EH (cell line): ENCODE data around the gene FOXL2NB.
"Not testable (repeated sequence)": the region's sequence is repeated elsewhere in the genome, so short reads cannot be mapped to it uniquely, and the experiment has no call there.

Experiments
- DNase-seq: peaks from one replicate; pipeline ENCODE4 v3.0.0-alpha.2; 2015; ENCODE audit warnings: low read depth

FOXL2NB gene

DNA sequence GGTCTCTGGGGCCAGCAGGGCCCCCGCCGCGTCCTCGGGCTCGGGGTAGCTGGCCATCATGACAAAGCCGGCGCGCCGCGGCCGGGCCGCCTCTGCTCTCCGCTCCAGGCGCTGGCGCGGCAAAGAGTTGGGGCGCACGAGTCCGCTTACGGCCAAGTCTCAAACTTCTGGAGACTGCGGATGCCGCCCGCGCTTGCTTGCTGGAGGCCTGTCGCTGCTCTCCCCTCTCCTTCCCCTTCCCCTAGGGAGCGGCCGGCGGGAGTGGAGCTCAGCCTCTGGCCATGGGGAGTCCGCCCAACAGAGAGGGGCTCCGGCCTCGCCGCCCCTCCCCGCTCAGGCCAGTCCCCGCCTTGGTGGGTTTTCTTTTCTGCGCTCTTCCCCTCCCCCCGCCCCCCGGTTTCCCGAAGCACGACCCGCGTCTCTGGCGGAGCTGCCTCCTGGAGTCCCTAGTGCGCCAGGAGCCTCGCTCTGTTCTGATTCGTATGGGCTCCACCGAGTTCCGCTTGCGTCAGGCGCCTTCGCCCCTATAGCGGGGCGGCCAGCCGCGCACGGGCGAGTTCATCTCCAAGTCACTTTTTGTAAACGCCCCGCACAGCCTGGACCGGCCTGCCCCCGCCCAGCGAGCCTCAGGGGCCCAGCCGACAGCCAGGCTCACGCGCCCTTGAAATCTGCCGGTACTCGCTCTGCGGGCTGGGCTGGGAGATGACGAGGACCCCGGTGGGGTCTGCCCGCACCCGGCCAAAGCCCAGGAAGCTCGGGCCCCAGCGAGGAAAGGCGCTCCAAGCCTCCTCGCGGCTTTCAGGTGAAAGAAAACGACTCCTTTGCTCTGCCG is at the start of gene FOXL2NB, which contains the start of gene FOXL2:
Gene FOXL2NB, plus strand, starts transcription at position 555 of the 832 bp plus-strand sequence. Its CDS starts 148 bp downstream, at position 703.
Gene FOXL2, minus strand, starts transcription at position 475 of the 832 bp plus-strand sequence. Its CDS starts 415 bp downstream, at position 60.
- no peak for DNase-seq

DNA sequence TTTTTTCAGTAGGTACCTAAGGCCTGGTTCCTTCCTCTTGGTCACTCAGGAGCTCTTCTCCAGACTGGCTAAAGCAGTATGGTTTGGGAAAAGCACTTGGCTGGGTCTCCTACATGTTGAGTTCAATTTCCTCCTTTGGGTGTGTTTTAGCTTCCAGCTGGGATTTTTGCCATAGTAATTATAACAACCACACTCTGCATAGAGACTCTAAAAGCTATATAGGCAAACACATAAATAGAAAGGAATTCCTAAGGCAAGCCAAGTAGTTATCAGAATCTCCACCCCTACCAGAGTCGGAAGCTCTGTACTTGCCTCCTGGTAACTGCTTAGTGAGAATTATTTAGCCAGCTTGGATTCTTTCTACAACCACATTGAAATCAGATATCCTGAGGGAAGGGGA is 48.7 kb upstream of the FOXL2NB start:
- DNase-seq, result peak; percentile 79

DNA sequence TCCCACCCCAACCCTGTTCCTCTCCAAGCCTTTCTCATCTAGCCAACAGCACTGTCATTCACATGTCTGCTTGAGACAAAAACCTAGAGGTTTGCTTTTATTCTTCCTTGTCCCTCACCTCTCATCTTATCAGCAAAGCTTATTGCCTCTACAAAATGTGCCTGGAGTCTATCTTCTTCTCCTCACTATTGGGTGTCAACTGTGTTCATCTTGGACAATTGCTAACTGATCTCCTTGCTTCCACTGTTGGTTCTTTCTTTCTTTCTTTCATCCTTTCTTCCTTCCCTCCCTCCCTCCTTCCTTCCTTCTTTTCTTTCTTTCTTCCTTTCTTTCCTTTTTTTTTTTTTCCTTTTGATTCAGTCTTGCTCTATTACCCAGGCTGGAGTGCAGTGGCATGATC is 48.3 kb upstream of the FOXL2NB start:
- DNase-seq, result no peak

DNA sequence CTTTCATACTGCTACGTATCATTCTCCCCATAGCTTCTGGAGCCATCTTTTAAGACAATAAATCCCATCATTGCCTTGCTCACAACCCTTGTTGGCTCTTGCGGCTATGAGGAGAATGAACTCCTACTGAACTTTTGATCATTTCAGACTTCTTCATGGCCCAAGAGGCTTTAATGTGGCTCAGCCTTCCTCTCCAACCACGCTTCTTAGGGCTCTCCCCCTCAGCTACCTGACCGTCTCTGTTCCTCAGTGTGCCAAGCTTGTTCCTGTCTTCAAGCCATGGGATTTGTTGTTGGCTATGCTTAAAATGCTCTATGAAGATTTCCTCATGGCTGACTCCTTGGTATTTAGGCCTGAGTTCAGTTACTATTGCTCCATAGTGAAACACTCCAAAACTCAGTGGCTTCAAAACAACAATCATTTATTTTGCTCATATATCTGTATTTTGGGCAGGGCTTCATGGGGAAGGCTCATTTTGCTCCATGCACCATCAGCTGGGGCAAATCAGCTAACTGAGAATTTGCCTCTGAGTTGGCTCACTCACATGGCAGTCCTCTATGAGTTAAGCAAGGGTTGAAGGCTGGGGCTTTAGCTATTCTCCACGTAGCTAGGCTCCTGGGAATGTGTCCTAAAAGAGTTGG is 47.5 kb upstream of the FOXL2NB start:
- DNase-seq, result no peak

DNA sequence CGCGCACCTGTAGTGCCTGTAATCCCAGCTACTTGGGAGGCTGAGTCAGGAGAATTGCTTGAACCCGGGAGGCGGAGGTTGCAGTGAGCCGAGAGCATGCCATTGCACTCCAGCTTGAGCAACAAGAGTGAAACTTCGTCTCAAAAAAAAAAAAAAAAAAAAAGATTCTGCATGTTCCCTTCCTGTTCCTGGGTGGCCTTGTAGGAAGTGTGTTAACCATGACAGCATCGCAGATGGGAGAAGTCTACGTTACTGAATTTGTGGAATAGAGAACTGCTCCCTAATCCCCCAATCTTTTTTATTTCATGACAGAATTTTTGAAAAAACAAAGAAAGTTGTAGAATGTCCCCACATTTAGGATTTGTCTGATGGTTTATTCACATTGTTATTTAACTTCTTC is 45.5 kb upstream of the FOXL2NB start:
- DNase-seq, result no peak

DNA sequence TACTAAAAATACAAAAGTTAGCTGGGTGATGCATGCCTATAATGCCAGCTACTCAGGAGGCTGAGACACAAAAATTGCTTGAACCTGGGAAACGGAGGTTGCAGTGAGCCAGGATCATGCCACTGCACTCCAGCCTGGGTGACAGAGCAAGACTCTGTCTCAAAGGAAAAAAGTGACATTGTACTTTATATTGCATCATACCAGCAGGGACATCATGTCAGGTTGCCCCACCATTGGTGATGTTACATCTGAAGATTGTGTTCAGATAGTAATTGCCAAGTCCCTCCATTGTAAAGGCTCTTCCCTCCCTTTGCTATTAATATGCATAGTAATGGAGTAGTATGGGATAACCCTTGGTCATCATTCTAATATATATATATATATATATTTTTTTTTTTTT is 44.8 kb upstream of the FOXL2NB start:
- DNase-seq, result no peak

DNA sequence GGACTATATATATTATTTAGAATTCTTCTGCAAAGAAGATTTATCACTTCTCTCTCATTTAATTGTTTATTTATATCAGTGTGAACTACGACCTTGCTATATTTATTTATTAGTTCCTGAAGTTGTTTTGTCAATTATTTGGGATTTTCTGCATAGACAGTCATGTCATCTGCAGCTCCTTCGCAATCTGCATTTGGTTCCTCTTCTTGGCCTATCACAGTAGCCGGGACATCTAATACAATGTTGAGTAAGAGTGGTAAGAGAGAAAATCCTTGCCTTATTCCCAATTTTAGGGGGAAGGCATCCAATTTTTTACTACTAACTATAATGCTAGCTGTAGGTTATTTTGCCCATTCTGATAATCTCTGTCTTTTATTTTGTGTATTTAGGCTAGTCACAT is 39.5 kb upstream of the FOXL2NB start:
- DNase-seq, result no peak

DNA sequence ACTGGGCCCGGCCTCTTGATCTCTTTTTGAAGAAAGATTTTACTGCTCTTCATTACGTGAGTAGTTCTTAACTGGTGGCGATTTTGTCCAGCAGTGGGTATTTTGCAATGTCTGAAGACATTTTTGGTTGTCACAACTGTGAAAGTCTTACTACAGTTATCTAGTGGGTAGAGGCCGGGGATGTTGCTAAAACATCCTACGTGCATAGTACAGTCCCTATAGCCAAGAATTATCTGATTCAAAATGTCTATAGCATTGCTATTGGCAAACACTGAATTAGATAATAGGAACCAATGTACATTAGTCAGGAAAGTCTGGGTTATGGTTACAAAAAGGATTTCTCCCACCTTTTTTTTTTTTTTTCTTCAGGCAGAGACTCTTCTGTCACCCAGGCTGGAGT is 38.2 kb upstream of the FOXL2NB start:
- no peak for DNase-seq

DNA sequence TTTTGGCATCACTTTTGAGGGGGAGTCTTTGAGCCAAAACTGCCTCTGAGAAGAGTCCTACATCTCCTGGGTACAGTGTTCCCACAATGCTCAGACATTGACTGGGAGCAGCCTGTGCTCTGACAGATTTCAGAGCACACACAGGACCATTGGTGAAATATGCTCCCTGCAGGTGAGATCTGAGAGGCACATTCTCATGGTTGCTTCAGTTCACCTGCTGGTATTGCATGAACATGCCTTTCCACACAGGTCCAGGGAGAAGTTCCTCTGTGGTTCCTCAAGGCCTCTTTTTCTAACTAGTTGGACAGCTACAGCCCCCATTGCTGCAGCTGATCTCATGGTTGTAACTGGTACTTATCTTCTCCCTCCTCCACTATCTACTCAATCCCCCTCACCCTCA is 37.1 kb upstream of the FOXL2NB start:
- DNase-seq, result no peak

DNA sequence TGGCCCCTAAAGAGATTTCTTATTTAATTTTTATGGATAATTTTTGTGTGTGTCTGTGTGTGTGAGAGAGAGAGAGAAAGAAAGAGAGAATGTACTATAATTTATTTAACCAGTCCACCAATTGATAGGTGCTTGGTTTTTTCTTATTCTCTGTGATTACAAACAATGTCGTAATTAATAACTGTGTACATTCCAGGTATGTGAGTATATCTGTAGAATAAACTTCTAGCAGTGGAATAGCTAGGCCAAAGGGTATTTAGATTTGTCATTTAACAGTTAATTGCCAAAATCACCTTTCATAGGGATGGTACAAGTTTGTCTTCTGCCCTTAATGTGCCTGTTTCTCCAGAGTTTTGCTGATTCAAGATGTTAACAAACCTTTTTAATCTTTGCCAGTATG is 35.4 kb upstream of the FOXL2NB start:
- no peak for DNase-seq

DNA sequence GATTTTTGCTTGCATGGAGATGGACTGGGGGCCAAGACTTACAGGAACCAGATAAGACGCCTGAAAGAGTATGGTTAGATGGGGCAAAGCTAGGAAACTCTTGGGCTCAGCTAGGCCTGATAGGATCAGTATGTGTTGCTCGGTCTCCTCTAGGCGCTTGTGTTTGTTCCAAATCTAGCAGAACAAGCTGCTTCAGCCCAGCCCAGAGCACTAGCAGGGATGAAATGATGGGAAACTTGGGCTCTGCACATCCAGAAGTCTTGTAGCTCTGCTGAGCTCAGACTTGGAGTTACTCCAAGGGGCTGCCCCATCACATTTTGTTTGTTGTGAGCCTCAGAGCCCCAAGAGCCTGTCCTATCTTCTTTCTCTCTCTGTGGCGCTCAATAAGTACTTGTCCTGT is 34.8 kb upstream of the FOXL2NB start:
- DNase-seq, result no peak

DNA sequence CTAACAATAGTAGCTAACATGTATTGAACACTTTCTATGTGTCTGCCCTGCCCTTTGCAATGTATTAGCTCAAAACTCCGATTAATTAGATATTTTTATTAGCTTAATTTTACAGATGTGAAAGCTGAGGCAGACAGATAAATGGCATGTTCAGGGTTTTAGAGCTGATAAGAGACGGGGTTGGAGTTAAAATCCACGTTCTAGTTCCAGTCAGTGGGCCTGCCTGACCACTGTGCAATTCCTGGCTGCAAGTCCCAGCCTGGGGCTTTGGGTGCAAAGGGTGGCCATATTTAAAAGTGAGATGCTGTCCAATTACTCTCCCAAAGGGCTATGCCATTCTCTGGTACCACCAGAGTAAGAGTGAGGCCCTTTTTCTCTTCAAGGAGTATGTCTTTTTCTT is 33.3 kb upstream of the FOXL2NB start:
- DNase-seq, result no peak

DNA sequence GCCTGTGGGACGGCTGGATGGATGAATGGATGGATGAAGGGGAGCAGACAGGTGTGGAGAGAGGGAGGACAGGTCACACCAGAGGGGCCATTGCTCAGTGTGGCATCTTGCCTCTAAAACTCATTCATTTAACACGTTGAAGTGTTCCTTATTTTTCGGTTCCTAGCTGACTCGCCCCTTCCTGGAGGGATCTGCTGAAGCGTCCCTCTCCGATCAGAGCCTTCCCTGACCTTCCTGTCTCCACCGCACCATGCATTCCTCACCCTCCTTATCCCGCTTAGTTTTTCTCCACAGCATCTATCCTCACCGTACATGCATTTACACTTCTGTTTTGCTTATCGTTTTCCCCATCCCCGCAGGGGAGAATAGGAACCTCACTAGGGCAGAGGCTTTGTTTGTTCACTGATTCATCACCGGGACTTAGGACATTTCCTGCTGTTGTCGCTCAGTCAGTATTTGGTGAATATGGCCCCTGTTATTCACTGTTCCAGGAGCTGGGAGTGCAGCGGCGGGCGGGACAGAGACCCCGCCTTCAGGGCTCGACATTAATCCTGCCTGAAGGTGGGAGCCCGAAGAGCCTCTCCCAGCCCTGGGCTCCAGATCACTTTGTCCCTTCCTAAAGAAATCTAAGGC is 32.0 kb upstream of the FOXL2NB start:
- DNase-seq, result peak; percentile 76

DNA sequence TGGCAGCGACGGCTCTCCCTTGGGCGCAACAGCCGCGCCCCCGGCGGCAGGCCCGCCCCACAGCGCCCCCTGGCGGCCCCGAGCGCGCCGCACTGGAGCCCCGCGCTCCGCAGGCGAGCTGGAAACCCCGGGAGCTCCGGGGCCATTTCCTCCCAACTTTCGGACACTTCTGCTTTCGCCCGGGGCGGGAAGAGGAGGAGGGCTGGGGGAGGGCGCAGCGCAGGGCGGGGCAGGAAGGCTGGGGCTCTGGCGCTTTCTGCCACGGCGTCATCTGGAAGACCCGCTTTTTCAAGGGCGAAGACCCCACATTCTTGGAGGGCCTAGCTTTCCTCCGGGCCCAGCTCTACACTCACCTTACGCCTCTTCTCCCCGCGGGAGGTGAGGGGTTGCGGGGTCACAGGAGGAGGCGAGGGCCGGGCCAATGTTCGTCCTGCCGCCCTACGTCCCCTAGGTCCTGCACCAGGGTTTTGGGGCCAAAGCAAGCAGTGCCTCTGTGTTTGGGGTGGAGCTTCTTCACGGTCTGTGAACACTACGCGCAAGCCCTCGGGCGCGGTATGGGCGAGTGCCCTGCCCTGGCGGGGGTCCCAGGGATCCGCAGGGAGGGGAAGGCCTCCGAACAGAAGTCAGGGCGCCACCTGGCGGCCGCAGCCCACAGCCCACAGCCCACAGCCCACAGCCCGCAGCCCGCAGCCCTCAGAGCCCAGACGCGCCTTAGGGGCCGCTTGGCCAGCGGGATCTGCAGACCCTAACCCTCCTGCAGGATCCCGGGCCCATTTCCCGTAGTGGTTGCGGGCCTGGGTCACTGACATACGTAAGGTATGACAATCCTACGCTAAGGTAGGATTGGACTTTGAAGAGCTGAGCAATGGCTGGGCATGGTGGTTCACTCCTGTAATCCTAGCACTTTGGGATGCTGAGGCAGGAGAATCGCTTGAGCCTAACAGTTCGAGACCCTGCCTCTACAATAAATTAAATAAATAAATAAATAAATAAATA is 31.2 kb upstream of the FOXL2NB start:
- DNase-seq, result peak; percentile 92

DNA sequence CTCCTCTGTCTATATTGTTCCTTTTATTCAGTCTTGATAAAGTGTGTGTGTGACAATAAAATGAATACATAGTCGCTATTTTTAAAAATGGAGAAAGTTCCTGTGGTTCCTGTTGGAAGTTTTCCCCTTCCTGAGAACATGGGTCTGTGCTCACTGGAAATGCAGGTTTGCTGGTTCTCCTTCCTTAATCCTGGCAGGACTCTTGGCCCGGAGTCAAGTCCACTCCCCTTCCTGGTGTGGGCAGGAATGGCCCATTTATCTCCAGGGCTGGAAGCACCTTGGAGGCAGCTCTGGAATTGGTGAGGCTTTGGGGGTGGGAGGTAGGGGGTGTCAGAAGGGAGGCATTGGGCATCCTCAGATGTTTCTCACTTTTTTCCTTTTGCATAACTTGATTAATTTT is 30.2 kb upstream of the FOXL2NB start:
- DNase-seq, result no peak

DNA sequence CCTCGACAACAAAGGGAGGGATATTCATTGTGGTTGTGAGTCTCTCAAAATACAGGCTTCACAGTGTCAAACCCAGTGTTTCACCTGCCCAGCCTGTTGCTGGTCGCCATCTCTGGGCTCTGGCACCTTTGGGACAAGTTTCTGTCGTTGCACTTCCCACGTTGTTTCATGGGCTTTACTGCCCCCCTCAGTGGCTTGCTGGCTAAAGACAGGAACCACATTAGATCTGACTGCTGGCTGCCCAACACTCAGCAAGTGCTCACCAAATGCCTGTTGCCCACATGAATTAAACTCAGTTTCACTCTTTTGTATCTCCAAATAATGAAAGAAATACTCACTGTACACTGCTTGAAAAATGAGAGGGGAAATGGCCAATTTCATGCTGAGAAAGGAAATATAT is 27.7 kb upstream of the FOXL2NB start:
- no peak for DNase-seq

DNA sequence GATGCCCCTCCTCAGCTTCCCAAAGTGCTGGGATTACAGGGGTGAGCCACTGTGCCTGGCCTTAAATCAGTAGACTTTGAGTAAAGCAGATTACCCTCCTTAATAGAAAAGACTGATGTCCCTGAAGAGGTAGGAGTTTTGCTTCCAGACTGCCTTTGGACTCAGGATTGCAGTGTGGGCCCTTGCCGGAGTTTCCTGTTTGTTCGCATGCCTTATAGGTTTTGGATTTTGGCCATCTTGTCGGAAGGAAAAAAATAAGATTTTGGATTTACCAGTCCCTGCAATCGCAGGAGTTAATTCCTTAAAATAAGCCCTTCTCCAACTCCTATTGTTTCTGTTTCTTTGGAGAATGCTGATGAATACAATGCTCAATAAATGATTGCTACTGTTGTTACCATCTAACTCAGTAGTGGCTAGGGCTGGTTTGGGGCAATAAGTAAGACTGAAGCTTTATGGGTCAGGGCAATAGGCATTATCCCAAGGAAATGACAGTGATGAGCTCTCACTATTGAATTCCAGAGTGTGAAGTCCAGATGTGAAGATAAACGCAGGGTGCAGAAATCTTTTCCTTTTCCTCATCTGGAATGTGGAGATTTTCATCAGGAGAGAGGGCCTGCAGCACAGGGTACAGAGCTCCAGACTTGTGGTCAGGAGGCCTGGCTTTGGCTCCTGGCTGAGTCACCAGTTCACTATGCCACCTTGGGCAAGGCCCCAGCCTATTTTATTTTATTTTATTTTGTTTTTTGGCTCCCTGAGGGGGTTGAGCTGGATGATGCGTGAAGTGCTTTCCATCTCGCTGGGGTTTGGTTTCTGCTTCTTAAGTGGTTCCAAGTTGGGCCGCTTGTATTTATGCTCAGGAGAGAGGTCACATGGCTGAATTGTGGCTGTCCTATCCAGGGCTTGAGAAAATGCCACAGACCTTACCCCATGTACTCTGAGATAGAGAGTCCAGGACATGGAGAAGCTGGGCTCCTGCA is 25.4 kb upstream of the FOXL2NB start:
- DNase-seq, result peak; percentile 91

DNA sequence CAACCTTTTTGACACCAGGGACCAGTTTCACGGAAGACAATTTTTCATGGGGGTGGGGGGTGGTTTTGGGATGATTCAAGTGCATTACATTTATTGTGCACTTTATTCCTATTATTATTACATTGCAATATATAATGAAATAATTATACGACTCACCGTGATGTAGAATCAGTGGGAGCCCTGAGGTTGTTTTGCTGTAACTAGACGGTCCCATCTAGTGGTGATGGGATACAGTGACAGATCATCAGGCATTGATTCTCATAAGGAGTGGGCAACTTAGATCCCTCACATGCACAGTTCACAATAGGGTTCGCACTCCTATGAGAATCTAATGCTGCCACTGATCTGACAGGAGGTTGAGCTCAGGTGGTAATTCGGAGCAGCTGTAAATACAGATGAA is 24.6 kb upstream of the FOXL2NB start:
- not testable (repeated sequence) for DNase-seq

DNA sequence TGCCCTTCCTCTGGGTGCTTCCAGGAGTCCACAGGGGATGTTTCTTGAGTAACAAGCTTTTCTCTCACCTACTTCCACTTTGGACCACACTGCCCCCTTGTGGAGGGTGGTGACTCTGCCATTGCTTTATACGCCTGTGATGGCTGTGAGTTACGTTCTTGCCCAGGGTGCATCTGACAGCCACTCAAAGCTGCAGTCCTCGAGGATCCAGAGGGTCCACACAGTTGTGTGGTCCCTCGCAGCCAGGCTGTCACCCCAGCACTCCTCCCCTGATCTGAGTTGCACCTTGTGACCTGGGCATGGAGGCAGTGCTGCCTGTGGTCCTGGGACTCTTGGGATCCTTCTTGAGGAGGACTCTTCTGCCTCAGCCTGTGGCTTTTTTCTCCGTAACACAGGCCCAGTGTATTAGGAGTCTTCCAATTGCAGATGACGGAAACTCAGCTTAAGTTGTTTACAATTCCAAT is 23.5 kb upstream of the FOXL2NB start:
- peak; percentile 83 for DNase-seq

DNA sequence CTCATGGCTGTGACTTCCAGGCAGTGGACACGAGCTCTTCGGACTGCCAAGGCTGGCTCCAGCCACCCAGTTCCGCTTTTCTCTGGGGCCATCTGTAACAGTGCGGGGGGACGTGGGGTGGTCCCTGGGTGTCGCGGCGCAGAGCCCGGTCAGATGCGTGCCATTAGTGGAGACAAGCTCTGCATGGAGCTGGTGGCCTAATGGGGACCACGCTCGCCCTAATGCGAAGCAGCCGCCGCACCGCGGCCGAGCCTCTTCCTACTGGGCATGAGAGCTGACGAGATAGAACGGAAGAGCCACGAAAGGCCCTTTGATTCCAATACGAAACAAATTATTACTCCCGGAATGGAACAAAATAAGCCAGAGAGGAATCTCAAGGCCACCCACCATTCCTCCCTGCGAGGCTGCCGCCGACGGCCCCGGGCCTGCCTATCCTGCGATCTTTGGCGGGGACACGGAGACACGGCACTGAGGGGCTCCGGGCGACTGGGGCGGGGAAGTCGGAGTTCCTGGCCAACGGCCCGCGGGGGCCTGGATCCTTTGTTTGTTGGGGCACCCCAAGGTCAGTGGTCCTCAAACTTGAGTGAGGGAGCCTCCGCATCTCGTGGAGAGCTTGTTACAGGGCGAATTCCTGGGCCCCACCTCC is 18.2 kb upstream of the FOXL2NB start:
- no peak for DNase-seq
